Measurements from ENCODE around the gene ALOXE3. TPM values are rescaled to one million over a fixed set of nuclear protein-coding genes. Genes with fewer than 3 reads are reported as not detected.

Gene ALOXE3
- total RNA-seq, 1 donor = 0.10 TPM

GRCh38 chr17:8149419-8150193 is 31.3 kb upstream of the ALOXE3 start:
- Histone ChIP-seq H3K4me1 (ENCODE audit: insufficient read depth, low read length) (peaks cover 45% of the 10 kb centered on the region), H3K9me3 (ENCODE audit: low read depth, low read length) (no peaks in the 10 kb centered on the region), H3K27me3 (ENCODE audit: insufficient read depth, low read length) (no peaks in the 10 kb centered on the region), H3K4me3 (ENCODE audit: low read length) (no peak overlapping the region)

GRCh38 chr17:8148560-8148959 is 30.2 kb upstream of the ALOXE3 start:
- no peaks in the 10 kb centered on the region for H3K9me3 ChIP-seq (ENCODE audit: low read depth, low read length)
- H3K4me3 ChIP-seq (ENCODE audit: low read length) = no peak overlapping the region
- H3K4me1 ChIP-seq (ENCODE audit: insufficient read depth, low read length) = peaks cover 35% of the 10 kb centered on the region
- H3K27me3 ChIP-seq (ENCODE audit: insufficient read depth, low read length) = no peaks in the 10 kb centered on the region

- Histone ChIP-seq H3K9me3 (ENCODE audit: low read depth, low read length) (no peaks in the 10 kb centered on the region), H3K27me3 (ENCODE audit: insufficient read depth, low read length) (no peaks in the 10 kb centered on the region), H3K4me1 (ENCODE audit: insufficient read depth, low read length) (peaks cover 28% of the 10 kb centered on the region), H3K4me3 (ENCODE audit: low read length) (no peak overlapping the region)
Observed at GRCh38 chr17:8147805-8148404, 29.6 kb upstream of the ALOXE3 start.

- Histone ChIP-seq H3K27me3 (ENCODE audit: insufficient read depth, low read length) (no peaks in the 10 kb centered on the region), H3K9me3 (ENCODE audit: low read depth, low read length) (no peaks in the 10 kb centered on the region), H3K4me1 (ENCODE audit: insufficient read depth, low read length) (peaks cover 22% of the 10 kb centered on the region), H3K4me3 (ENCODE audit: low read length) (no peak overlapping the region)
Observed at GRCh38 chr17:8147141-8147804, 29.0 kb upstream of the ALOXE3 start.

- H3K9me3 ChIP-seq (ENCODE audit: low read depth, low read length) = no peaks in the 10 kb centered on the region
- no peak overlapping the region for H3K4me3 ChIP-seq (ENCODE audit: low read length)
- peaks cover 15% of the 10 kb centered on the region for H3K4me1 ChIP-seq (ENCODE audit: insufficient read depth, low read length)
- no peaks in the 10 kb centered on the region for H3K27me3 ChIP-seq (ENCODE audit: insufficient read depth, low read length)
Observed at GRCh38 chr17:8146381-8147140, 28.2 kb upstream of the ALOXE3 start.

GRCh38 chr17:8145811-8146210 is 27.5 kb upstream of the ALOXE3 start:
- Histone ChIP-seq H3K4me3 (ENCODE audit: low read length) (no peak overlapping the region), H3K4me1 (ENCODE audit: insufficient read depth, low read length) (peaks cover 7% of the 10 kb centered on the region), H3K9me3 (ENCODE audit: low read depth, low read length) (no peaks in the 10 kb centered on the region), H3K27me3 (ENCODE audit: insufficient read depth, low read length) (no peaks in the 10 kb centered on the region)

GRCh38 chr17:8144401-8145231 is 26.3 kb upstream of the ALOXE3 start:
- peaks cover 8% of the 10 kb centered on the region for H3K4me1 ChIP-seq (ENCODE audit: insufficient read depth, low read length)
- no peak overlapping the region for H3K4me3 ChIP-seq (ENCODE audit: low read length)
- H3K9me3 ChIP-seq (ENCODE audit: low read depth, low read length) = no peaks in the 10 kb centered on the region
- H3K27me3 ChIP-seq (ENCODE audit: insufficient read depth, low read length) = no peaks in the 10 kb centered on the region

- H3K9me3 ChIP-seq (ENCODE audit: low read depth, low read length) = no peaks in the 10 kb centered on the region
- H3K4me3 ChIP-seq (ENCODE audit: low read length) = no peak overlapping the region
- H3K27me3 ChIP-seq (ENCODE audit: insufficient read depth, low read length) = no peaks in the 10 kb centered on the region
- H3K4me1 ChIP-seq (ENCODE audit: insufficient read depth, low read length) = peaks cover 16% of the 10 kb centered on the region
Observed at GRCh38 chr17:8143581-8144400, 25.5 kb upstream of the ALOXE3 start.

- no peaks in the 10 kb centered on the region for H3K27me3 ChIP-seq (ENCODE audit: insufficient read depth, low read length)
- no peak overlapping the region for H3K4me3 ChIP-seq (ENCODE audit: low read length)
- H3K4me1 ChIP-seq (ENCODE audit: insufficient read depth, low read length) = peaks cover 22% of the 10 kb centered on the region
- no peaks in the 10 kb centered on the region for H3K9me3 ChIP-seq (ENCODE audit: low read depth, low read length)
Observed at GRCh38 chr17:8142887-8143580, 24.7 kb upstream of the ALOXE3 start.

GRCh38 chr17:8142158-8142886 is 24.0 kb upstream of the ALOXE3 start:
- no peak overlapping the region for H3K4me3 ChIP-seq (ENCODE audit: low read length)
- no peaks in the 10 kb centered on the region for H3K27me3 ChIP-seq (ENCODE audit: insufficient read depth, low read length)

GRCh38 chr17:8141741-8142140 is 23.4 kb upstream of the ALOXE3 start:
- no peaks in the 10 kb centered on the region for H3K27me3 ChIP-seq (ENCODE audit: insufficient read depth, low read length)
- no peaks in the 10 kb centered on the region for H3K9me3 ChIP-seq (ENCODE audit: low read depth, low read length)
- H3K4me3 ChIP-seq (ENCODE audit: low read length) = no peak overlapping the region

More at GRCh38 chr17:8142158-8142886, 24.0 kb upstream of the ALOXE3 start:
- H3K9me3 ChIP-seq (ENCODE audit: low read depth, low read length) = no peaks in the 10 kb centered on the region
- peaks cover 29% of the 10 kb centered on the region for H3K4me1 ChIP-seq (ENCODE audit: insufficient read depth, low read length)

GRCh38 chr17:8141045-8141444 is 22.7 kb upstream of the ALOXE3 start:
- no peaks in the 10 kb centered on the region for H3K9me3 ChIP-seq (ENCODE audit: low read depth, low read length)
- H3K4me3 ChIP-seq (ENCODE audit: low read length) = no peak overlapping the region
- H3K4me1 ChIP-seq (ENCODE audit: insufficient read depth, low read length) = peaks cover 29% of the 10 kb centered on the region
- H3K27me3 ChIP-seq (ENCODE audit: insufficient read depth, low read length) = no peaks in the 10 kb centered on the region

More at GRCh38 chr17:8141741-8142140, 23.4 kb upstream of the ALOXE3 start:
- peaks cover 29% of the 10 kb centered on the region for H3K4me1 ChIP-seq (ENCODE audit: insufficient read depth, low read length)

All from mononuclear cell (primary cell).